IMR-90 (cell line): ENCODE data around the gene FBXW5. TPM values are rescaled to one million over a fixed set of nuclear protein-coding genes. Genes with fewer than 3 reads are reported as not detected.

Experiments used
- ATAC-seq: fragments of 200-7000 bp; cut with Tn5 transposase; 2 replicates; pipeline ENCODE4 v1.9.1; 2020; ENCODE audit warnings: low read depth, mild to moderate bottlenecking, moderate library complexity
- BruUV-seq: library from RNA; stranded (reverse); fragments of 400-500 nt; replicated peaks from 2 replicates; lab custom pipeline; 2021; lab: Mats Ljungman, UMichigan
- CTCF ChIA-PET: fragments of 300-600 bp; formaldehyde crosslinking; extraction: SDS; loops from one replicate; lab custom pipeline; 2021; ENCODE audit warnings: antibody characterized with exemption; lab: Yijun Ruan, JAX
- POLR2A ChIA-PET: fragments of 300-600 bp; sonication (Branson Sonifier 250); formaldehyde crosslinking; loops from one replicate; lab custom pipeline; 2022; ENCODE audit warnings: antibody characterized with exemption; ENCODE audit not compliant: unreplicated experiment; lab: Charles Lee
- DNase-seq: peaks from one replicate; pipeline ENCODE4 v3.0.0; 2013
- H2AFZ ChIP-seq: replicated peaks from 2 replicates; pipeline ENCODE3; 2013; ENCODE audit warnings: low read length, mild to moderate bottlenecking; ENCODE audit not compliant: poor library complexity
- H2AK5ac ChIP-seq: 2 replicates; pipeline ENCODE4 v1.6.1; 2013; ENCODE audit warnings: low read depth, low read length, inconsistent platforms
- H2AK9ac ChIP-seq: replicated peaks from 2 replicates; pipeline ENCODE3; 2013; ENCODE audit warnings: mild to moderate bottlenecking, low read depth, low read length, moderate library complexity; ENCODE audit not compliant: poor library complexity
- H2BK120ac ChIP-seq: 2 replicates; pipeline ENCODE4 v1.6.1; 2013; ENCODE audit warnings: low read depth, low read length, inconsistent platforms
- H2BK15ac ChIP-seq: 3 replicates; pipeline ENCODE4 v1.6.1; 2013; ENCODE audit warnings: low read depth, low read length, inconsistent platforms
- H2BK20ac ChIP-seq: 2 replicates; pipeline ENCODE4 v1.6.1; 2013; ENCODE audit warnings: low read depth, mild to moderate bottlenecking, inconsistent platforms, low read length, moderate library complexity
- H2BK5ac ChIP-seq: 2 replicates; pipeline ENCODE4 v1.6.1; 2013; ENCODE audit warnings: mild to moderate bottlenecking, low read depth, low read length, inconsistent platforms; ENCODE audit not compliant: poor library complexity, severe bottlenecking
- H3K14ac ChIP-seq: replicated peaks from 2 replicates; pipeline ENCODE4 v1.6.1; 2013; ENCODE audit warnings: low read depth, low read length, inconsistent platforms
- H3K18ac ChIP-seq: 2 replicates; pipeline ENCODE4 v1.6.1; 2013; ENCODE audit warnings: low read depth, low read length, control low read depth
- H3K23ac ChIP-seq: 2 replicates; pipeline ENCODE4 v1.6.1; 2013; ENCODE audit warnings: low read depth, low read length, inconsistent platforms
- H3K27ac ChIP-seq: 2 replicates; pipeline ENCODE4 v1.5.1; 2013; ENCODE audit warnings: mild to moderate bottlenecking, control low read depth, low read length; ENCODE audit not compliant: insufficient read depth
- H3K27me3 ChIP-seq: 2 replicates; pipeline ENCODE4 v1.6.1; 2013; ENCODE audit warnings: low read length; ENCODE audit not compliant: control insufficient read depth, insufficient read depth
- H3K36me3 ChIP-seq: 2 replicates; pipeline ENCODE4 v1.6.1; 2013; ENCODE audit warnings: low read length, mixed read lengths; ENCODE audit not compliant: control insufficient read depth, insufficient read depth
- H3K4ac ChIP-seq: 2 replicates; pipeline ENCODE4 v1.6.1; 2013; ENCODE audit warnings: low read depth, low read length, inconsistent platforms
- H3K4me1 ChIP-seq: 2 replicates; pipeline ENCODE4 v1.6.1; 2013; ENCODE audit warnings: low read length, mixed read lengths; ENCODE audit not compliant: control insufficient read depth, insufficient read depth
- H3K4me2 ChIP-seq: 2 replicates; pipeline ENCODE4 v1.6.1; 2013; ENCODE audit warnings: low read depth, mild to moderate bottlenecking, control low read depth, low read length, moderate library complexity
- H3K4me3 ChIP-seq: 2 replicates; pipeline ENCODE4 v1.5.1; 2013; ENCODE audit warnings: low read depth, mild to moderate bottlenecking, control low read depth, low read length, moderate library complexity; ENCODE audit not compliant: insufficient read depth
- H3K56ac ChIP-seq: 2 replicates; pipeline ENCODE4 v1.6.1; 2013; ENCODE audit warnings: low read length, inconsistent platforms; ENCODE audit not compliant: insufficient read depth; ENCODE audit errors: extremely low read depth
- H3K79me1 ChIP-seq, 2 experiments: 2 replicates each; pipeline ENCODE4 v1.6.1; 2013; ENCODE audit warnings: low read length in 2 of 2, inconsistent platforms in 1 of 2, low read depth in 1 of 2
- H3K9ac ChIP-seq: 2 replicates; pipeline ENCODE4 v1.6.1; 2013; ENCODE audit warnings: low read depth, low read length, control low read depth
- H3K9me1 ChIP-seq: 2 replicates; pipeline ENCODE4 v1.6.1; 2013; ENCODE audit warnings: low read length, inconsistent platforms; ENCODE audit not compliant: insufficient read depth
- H3K9me3 ChIP-seq: 2 replicates; pipeline ENCODE4 v1.6.1; 2013; ENCODE audit warnings: low read length; ENCODE audit not compliant: control insufficient read depth, insufficient read depth
- H4K20me1 ChIP-seq: 2 replicates; pipeline ENCODE4 v1.6.1; 2013; ENCODE audit warnings: low read length, inconsistent platforms; ENCODE audit not compliant: insufficient read depth
- H4K5ac ChIP-seq: 2 replicates; pipeline ENCODE4 v1.6.1; 2013; ENCODE audit warnings: mild to moderate bottlenecking, low read depth, low read length, control low read depth
- H4K8ac ChIP-seq, 2 experiments: 2 replicates each; pipeline ENCODE4 v1.6.1; 2013; ENCODE audit warnings: low read depth in 2 of 2, low read length in 2 of 2, control low read depth in 1 of 2, inconsistent platforms in 1 of 2
- H4K91ac ChIP-seq: 2 replicates; pipeline ENCODE4 v1.6.1; 2013; ENCODE audit warnings: low read depth, low read length, inconsistent platforms; ENCODE audit not compliant: insufficient read depth
- CEBPB ChIP-seq: IDR thresholded peaks from 2 replicates; pipeline ENCODE4 v1.6.1; 2012; ENCODE audit warnings: low read depth, low read length, improper control_type of control experiment
- CHD1 ChIP-seq: IDR thresholded peaks from 2 replicates; pipeline ENCODE4 v1.6.1; 2012; ENCODE audit warnings: low read depth, low read length, improper control_type of control experiment
- FOS ChIP-seq: fragments of 150-350 bp; IDR thresholded peaks from 2 replicates; pipeline ENCODE4 v1.6.1; 2016; ENCODE audit warnings: low read depth, low read length
- MAFK ChIP-seq: IDR thresholded peaks from 2 replicates; pipeline ENCODE4 v1.6.1; 2012; ENCODE audit warnings: low read depth, low read length, improper control_type of control experiment
- MXI1 ChIP-seq: IDR thresholded peaks from 2 replicates; pipeline ENCODE4 v1.6.1; 2012; ENCODE audit warnings: low read depth, mild to moderate bottlenecking, low read length, moderate library complexity, borderline replicate concordance
- POLR2A ChIP-seq: IDR thresholded peaks from 2 replicates; pipeline ENCODE4 v1.6.1; 2012; ENCODE audit warnings: mild to moderate bottlenecking, low read depth, low read length
- RAD21 ChIP-seq: IDR thresholded peaks from 2 replicates; pipeline ENCODE4 v1.6.1; 2012; ENCODE audit warnings: low read length, improper control_type of control experiment
- SMC3 ChIP-seq: fragments of 150-350 bp; IDR thresholded peaks from 2 replicates; pipeline ENCODE4 v1.6.1; 2016; ENCODE audit warnings: low read depth, mild to moderate bottlenecking, antibody characterized with exemption, low read length, moderate library complexity
- WGBS, 2 experiments: methylation state at CpG; one replicate each; pipeline versions ENCODE4 v1.1.5 to v1.1.7; 2013; ENCODE audit warnings: missing lambda C conversion rate in 2 of 2; ENCODE audit not compliant: insufficient read length in 1 of 2; ENCODE audit errors: extremely low coverage in 2 of 2; 5-methylcytosine and 5-hydroxymethylcytosine counted together
- dilution Hi-C: fragments of 300-500 bp; cut with HindIII; formaldehyde crosslinking; loops from one replicate; pipeline ENCODE4 v1.14.3; 2018; ENCODE audit warnings: low sequenced_read_pairs; ENCODE audit not compliant: unreplicated experiment
- in situ Hi-C: fragments of 300-500 bp; cut with MboI; formaldehyde crosslinking; loops from 3 replicates; pipeline ENCODE4 v1.14.3; 2019; ENCODE audit warnings: low sequenced_read_pairs, inconsistent platforms, mixed read lengths
- intact Hi-C: fragments of 100-400 bp; cut with micrococcal nuclease; formaldehyde crosslinking; loops from 2 replicates; pipeline ENCODE4 v1.10.0; 2022
- polyA plus RNA-seq, 3 experiments: library from polyadenylated mRNA; depleted of rRNA; stranded (reverse); fragments of >200 nt; gene quantifications; 2 replicates each; pipeline ENCODE4 v1.2.3, GENCODE V29; 2012; ENCODE audit warnings: low replicate concordance in 1 of 3
- total RNA-seq: library from RNA; depleted of rRNA; stranded (reverse); fragments of >200 nt; gene quantifications from 2 replicates; pipeline ENCODE4 v1.2.3, GENCODE V29; 2012
- TF ChIP-seq, protein P1 (sequence below): fragments of 150-350 bp; IDR thresholded peaks from 2 replicates; pipeline ENCODE4 v1.6.1; 2016; ENCODE audit warnings: low read depth, mild to moderate bottlenecking, low read length, moderate library complexity, borderline replicate concordance
- TF ChIP-seq, protein P2 (sequence below): conservative IDR thresholded peaks from 2 replicates; pipeline ENCODE4 v1.5.1; 2012; ENCODE audit warnings: mild to moderate bottlenecking, low read depth, low read length, improper control_type of control experiment
- TF ChIP-seq, protein P3 (sequence below): fragments of 150-350 bp; IDR thresholded peaks from 2 replicates; pipeline ENCODE4 v1.6.1; 2017; ENCODE audit warnings: mild to moderate bottlenecking, antibody characterized with exemption, low read length, low read depth

FBXW5 gene
- total and polyA plus RNA-seq, 2 of the 4 experiments (the other 2 are of a cell fraction): 65.1 to 80.2 TPM

DNA sequence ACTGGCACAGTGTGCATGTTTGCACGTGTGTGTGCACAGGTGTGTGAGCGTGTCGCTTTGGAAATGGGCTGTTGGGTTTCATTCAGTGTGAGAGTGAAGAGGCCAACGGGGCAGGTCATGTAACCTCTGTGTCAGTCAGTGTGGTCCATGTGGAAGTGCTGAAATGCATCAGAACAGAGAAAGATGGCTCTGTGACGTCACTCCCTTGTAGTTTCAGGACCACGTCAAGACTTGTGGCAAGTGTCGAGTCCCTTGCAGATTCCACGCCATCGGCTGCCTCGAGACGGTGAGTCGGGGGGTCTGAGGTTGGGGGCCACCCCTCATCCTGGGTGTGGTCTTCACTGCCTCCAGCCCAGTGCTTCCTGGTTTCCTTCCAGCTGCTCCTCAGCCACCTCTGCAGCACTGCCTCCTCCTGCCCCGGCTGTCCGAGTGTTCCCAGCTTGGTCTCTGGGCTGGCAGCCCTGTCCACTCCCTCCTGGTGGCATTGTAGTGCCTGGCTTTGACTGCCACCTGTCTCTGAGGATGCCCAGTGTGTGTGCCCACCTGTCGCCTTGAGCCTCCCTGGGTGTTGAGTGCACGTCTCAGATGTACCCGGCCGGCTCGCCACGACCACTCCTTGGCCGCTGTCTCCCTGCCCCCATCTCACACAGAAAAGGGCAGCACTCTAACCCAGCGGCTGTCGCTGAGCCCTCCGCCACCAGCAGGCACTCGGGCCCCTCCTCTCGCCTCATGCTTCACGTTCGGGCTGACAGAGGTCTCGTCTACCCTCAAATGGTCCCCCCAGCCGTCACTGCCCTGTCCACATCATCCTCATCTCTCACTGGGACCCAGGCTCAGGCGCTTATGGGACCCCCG, 28.0 kb downstream of the FBXW5 start (continued):
- TF ChIP-seq FOS (no peak), POLR2A (no peak)

DNA sequence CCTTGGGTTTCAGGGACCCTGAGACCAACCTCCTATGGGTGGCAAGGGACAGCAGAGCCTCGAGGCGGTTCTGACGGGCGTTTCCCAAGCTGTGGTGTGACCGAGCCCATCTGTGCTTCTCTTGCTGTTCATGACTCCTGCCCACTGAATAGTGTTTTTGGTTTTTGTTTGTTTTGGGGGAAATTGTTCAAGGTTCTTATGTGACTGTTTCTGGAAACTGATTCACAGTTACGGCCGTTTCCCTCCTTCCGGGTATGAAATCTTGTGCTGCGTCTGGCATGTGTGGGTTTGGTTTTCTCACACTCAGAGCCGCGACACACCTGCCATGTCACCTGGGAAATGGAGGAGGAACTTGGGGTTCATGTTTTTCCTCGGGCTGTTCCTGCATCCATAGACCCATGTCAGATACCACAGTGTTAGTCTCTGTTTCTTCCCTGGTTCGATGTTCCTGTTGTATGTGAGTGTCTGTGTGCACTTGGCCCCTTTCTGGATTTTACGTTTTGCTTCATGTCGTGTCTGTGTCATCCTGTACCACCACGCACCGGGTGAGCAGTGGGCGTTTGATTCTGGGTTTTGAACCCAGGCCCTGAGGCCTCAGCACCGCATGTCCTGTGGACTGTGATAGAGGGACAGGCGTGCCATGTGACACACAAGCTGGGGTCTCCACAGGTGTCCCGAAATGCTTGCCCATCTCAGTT, 28.8 kb downstream of the FBXW5 start:
- Histone ChIP-seq H2BK15ac (no peak overlapping the region), H3K4me1 (no peaks in the 10 kb centered on the region), H3K4me3 (no peak overlapping the region), H3K23ac (no peak overlapping the region), H3K14ac (no peak overlapping the region), H3K36me3 (peaks cover 30% of the 10 kb centered on the region), H4K5ac (no peak overlapping the region), H2AFZ (no peak overlapping the region), H3K9ac (no peak overlapping the region), H3K9me1 (no peaks in the 10 kb centered on the region), H3K4ac (no peak overlapping the region), H4K20me1 (peaks cover 5% of the 10 kb centered on the region), H3K4me2 (no peak overlapping the region), H3K9me3 (no peaks in the 10 kb centered on the region), H2BK20ac (no peak overlapping the region), H3K79me1 (peaks cover 6 to 20% of the 10 kb centered on the region in 2 experiments; a peak in 3 of 4 replicates), H4K8ac (no peak overlapping the region), H2BK120ac (no peak overlapping the region), H2AK9ac (no peak overlapping the region), H4K91ac (no peak overlapping the region), H3K56ac (no peak overlapping the region), H3K27me3 (no peaks in the 10 kb centered on the region), H2AK5ac (no peak overlapping the region), H3K18ac (no peak overlapping the region), H2BK5ac (no peak overlapping the region), H3K27ac (no peak overlapping the region)
- ATAC-seq (no peak), DNase-seq (no peak)
- in situ Hi-C loops (no loop called here), dilution Hi-C loops (no loop called here), intact Hi-C loops (no loop called here)
- POLR2A ChIA-PET: no interaction called here
- CTCF ChIA-PET: no interaction called here
- WGBS, 2 experiments: 78% methylated on average over 7 of the region's 21 CpGs; no CpG with 5 or more reads in 1 of the 2 experiments
- no TSS peak for BruUV-seq
- TF ChIP-seq, protein P1, sequence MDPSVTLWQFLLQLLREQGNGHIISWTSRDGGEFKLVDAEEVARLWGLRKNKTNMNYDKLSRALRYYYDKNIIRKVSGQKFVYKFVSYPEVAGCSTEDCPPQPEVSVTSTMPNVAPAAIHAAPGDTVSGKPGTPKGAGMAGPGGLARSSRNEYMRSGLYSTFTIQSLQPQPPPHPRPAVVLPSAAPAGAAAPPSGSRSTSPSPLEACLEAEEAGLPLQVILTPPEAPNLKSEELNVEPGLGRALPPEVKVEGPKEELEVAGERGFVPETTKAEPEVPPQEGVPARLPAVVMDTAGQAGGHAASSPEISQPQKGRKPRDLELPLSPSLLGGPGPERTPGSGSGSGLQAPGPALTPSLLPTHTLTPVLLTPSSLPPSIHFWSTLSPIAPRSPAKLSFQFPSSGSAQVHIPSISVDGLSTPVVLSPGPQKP: no peak
- TF ChIP-seq RAD21 (no peak), MAFK (no peak), CHD1 (no peak), FOS (no peak), MXI1 (no peak), CEBPB (no peak), POLR2A (no peak), SMC3 (no peak)
- TF ChIP-seq, protein P2, sequence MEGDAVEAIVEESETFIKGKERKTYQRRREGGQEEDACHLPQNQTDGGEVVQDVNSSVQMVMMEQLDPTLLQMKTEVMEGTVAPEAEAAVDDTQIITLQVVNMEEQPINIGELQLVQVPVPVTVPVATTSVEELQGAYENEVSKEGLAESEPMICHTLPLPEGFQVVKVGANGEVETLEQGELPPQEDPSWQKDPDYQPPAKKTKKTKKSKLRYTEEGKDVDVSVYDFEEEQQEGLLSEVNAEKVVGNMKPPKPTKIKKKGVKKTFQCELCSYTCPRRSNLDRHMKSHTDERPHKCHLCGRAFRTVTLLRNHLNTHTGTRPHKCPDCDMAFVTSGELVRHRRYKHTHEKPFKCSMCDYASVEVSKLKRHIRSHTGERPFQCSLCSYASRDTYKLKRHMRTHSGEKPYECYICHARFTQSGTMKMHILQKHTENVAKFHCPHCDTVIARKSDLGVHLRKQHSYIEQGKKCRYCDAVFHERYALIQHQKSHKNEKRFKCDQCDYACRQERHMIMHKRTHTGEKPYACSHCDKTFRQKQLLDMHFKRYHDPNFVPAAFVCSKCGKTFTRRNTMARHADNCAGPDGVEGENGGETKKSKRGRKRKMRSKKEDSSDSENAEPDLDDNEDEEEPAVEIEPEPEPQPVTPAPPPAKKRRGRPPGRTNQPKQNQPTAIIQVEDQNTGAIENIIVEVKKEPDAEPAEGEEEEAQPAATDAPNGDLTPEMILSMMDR: no peak
- TF ChIP-seq, protein P3, sequence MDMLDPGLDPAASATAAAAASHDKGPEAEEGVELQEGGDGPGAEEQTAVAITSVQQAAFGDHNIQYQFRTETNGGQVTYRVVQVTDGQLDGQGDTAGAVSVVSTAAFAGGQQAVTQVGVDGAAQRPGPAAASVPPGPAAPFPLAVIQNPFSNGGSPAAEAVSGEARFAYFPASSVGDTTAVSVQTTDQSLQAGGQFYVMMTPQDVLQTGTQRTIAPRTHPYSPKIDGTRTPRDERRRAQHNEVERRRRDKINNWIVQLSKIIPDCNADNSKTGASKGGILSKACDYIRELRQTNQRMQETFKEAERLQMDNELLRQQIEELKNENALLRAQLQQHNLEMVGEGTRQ: no peak
